Measurements from ENCODE around the gene DCST1. TPM values are rescaled to one million over a fixed set of nuclear protein-coding genes. Genes with fewer than 3 reads are reported as not detected.

DCST1 gene
- total RNA-seq, 1 experiment from 2014 or later, result 0.32 TPM

DNA sequence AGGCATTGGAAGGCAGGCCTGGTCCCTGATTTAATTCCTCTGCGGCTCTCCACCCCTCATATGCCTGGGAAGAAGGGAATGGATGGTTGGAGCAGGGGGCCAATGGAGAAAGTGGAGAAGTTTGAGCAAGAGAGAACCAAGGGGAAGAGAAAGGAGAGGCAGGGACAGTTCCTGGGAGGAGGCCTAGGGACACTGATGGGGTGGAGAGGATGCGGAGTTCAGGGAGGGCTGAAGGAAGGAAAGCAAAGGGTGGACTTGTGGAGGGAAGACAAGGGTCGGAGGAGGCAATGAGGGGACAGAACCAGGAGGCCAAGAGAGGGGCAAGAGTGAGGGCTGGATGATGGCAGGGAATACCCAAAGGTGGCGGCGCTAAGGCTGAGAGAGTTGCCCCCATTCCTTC lies 23.9 kb upstream of the DCST1 start:
- BruUV-seq (replicated peaks), result no TSS peak
- H3K4me3 ChIP-seq (replicated peaks in 1 of 2; ENCODE audit: low read depth in 1 of 2, low read length in 2 of 2), result no peak overlapping the region
- H3K9ac ChIP-seq (ENCODE audit: low read length), result no peak overlapping the region
- CTCF ChIA-PET, result no interaction called here
- no peak overlapping the region for H3K27ac ChIP-seq (ENCODE audit: low read depth, low read length)
- peaks cover 14 to 75% of the 10 kb centered on the region in 2 experiments for H3K4me1 ChIP-seq (ENCODE audit: control insufficient read depth in 1 of 2, insufficient read depth in 2 of 2, low read length in 2 of 2)
- H3K36me3 ChIP-seq (ENCODE audit: control insufficient read depth in 1 of 2, insufficient read depth in 2 of 2, low read length in 2 of 2), result peaks cover 7 to 9% of the 10 kb centered on the region in 2 experiments; a peak in 3 of 4 replicates
- H2AFZ ChIP-seq (ENCODE audit: low read depth, low read length, poor library complexity, severe bottlenecking), result no peak overlapping the region
- H3K27me3 ChIP-seq (ENCODE audit: insufficient read depth, low read length), result no peaks in the 10 kb centered on the region
- DNase-seq (ENCODE audit: low read depth, low spot score), result no peak
- H3K9me3 ChIP-seq (ENCODE audit: control insufficient read depth in 1 of 2, insufficient read depth in 1 of 2, low read depth in 1 of 2, low read length in 2 of 2), result no peaks in the 10 kb centered on the region
- H3K4me2 ChIP-seq (ENCODE audit: low read length), result no peak overlapping the region
- POLR2A ChIA-PET, result no interaction called here
- intact Hi-C loops (cut with micrococcal nuclease), result no loop called here
- no peaks in the 10 kb centered on the region for H3K9me2 ChIP-seq (ENCODE audit: insufficient read depth)
- H3K79me2 ChIP-seq (ENCODE audit: insufficient read depth, low read length), result peaks cover 81% of the 10 kb centered on the region
- no peaks in the 10 kb centered on the region for H4K20me1 ChIP-seq (ENCODE audit: insufficient read depth)
- TF ChIP-seq SRF (IDR thresholded peaks at IDR 0.05; ENCODE audit: low read depth) (no peak), EZH2 (IDR thresholded peaks at IDR 0.05) (no peak), CBX3 (IDR thresholded peaks at IDR 0.05; ENCODE audit: low read depth) (no peak), EGR1 (IDR thresholded peaks at IDR 0.05; ENCODE audit: low read depth) (no peak), TCF7L2 (IDR thresholded peaks at IDR 0.05; ENCODE audit: borderline replicate concordance, extremely low read depth, insufficient read depth, insufficient read length) (no peak), ZFX (IDR thresholded peaks at IDR 0.05) (no peak), SP1 (IDR thresholded peaks at IDR 0.05; ENCODE audit: low read depth) (no peak), FOSL1 (IDR thresholded peaks at IDR 0.05; ENCODE audit: low read depth) (no peak), YY1 (IDR thresholded peaks at IDR 0.05; ENCODE audit: extremely low read depth, insufficient replicate concordance, low read depth, low read length) (no peak), ZNF274 (IDR thresholded peaks at IDR 0.05; ENCODE audit: low read depth, low read length) (no peak), EZH2phosphoT487 (IDR thresholded peaks at IDR 0.05; ENCODE audit: borderline replicate concordance) (no peak), CEBPB (IDR thresholded peaks at IDR 0.05; ENCODE audit: low read depth) (no peak), JUND (IDR thresholded peaks at IDR 0.05) (no peak), POLR2AphosphoS5 (IDR thresholded peaks at IDR 0.05; ENCODE audit: low read depth, low read length) (no peak), POLR2A (IDR thresholded peaks at IDR 0.05; ENCODE audit: borderline replicate concordance, extremely low read depth, insufficient read depth, insufficient read length) (no peak)
- TF ChIP-seq, protein P1, sequence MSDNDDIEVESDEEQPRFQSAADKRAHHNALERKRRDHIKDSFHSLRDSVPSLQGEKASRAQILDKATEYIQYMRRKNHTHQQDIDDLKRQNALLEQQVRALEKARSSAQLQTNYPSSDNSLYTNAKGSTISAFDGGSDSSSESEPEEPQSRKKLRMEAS (IDR thresholded peaks at IDR 0.05), result no peak
- TF ChIP-seq, protein P2, sequence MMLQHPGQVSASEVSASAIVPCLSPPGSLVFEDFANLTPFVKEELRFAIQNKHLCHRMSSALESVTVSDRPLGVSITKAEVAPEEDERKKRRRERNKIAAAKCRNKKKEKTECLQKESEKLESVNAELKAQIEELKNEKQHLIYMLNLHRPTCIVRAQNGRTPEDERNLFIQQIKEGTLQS (IDR thresholded peaks at IDR 0.05), result no peak
- TF ChIP-seq, protein P3, sequence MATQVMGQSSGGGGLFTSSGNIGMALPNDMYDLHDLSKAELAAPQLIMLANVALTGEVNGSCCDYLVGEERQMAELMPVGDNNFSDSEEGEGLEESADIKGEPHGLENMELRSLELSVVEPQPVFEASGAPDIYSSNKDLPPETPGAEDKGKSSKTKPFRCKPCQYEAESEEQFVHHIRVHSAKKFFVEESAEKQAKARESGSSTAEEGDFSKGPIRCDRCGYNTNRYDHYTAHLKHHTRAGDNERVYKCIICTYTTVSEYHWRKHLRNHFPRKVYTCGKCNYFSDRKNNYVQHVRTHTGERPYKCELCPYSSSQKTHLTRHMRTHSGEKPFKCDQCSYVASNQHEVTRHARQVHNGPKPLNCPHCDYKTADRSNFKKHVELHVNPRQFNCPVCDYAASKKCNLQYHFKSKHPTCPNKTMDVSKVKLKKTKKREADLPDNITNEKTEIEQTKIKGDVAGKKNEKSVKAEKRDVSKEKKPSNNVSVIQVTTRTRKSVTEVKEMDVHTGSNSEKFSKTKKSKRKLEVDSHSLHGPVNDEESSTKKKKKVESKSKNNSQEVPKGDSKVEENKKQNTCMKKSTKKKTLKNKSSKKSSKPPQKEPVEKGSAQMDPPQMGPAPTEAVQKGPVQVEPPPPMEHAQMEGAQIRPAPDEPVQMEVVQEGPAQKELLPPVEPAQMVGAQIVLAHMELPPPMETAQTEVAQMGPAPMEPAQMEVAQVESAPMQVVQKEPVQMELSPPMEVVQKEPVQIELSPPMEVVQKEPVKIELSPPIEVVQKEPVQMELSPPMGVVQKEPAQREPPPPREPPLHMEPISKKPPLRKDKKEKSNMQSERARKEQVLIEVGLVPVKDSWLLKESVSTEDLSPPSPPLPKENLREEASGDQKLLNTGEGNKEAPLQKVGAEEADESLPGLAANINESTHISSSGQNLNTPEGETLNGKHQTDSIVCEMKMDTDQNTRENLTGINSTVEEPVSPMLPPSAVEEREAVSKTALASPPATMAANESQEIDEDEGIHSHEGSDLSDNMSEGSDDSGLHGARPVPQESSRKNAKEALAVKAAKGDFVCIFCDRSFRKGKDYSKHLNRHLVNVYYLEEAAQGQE (IDR thresholded peaks at IDR 0.05; ENCODE audit: low read depth), result no peak
- TF ChIP-seq, protein P4, sequence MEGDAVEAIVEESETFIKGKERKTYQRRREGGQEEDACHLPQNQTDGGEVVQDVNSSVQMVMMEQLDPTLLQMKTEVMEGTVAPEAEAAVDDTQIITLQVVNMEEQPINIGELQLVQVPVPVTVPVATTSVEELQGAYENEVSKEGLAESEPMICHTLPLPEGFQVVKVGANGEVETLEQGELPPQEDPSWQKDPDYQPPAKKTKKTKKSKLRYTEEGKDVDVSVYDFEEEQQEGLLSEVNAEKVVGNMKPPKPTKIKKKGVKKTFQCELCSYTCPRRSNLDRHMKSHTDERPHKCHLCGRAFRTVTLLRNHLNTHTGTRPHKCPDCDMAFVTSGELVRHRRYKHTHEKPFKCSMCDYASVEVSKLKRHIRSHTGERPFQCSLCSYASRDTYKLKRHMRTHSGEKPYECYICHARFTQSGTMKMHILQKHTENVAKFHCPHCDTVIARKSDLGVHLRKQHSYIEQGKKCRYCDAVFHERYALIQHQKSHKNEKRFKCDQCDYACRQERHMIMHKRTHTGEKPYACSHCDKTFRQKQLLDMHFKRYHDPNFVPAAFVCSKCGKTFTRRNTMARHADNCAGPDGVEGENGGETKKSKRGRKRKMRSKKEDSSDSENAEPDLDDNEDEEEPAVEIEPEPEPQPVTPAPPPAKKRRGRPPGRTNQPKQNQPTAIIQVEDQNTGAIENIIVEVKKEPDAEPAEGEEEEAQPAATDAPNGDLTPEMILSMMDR (IDR thresholded peaks at IDR 0.05 in 2 of 3, conservative IDR thresholded peaks at IDR 0.05 in 1 of 3; ENCODE audit: borderline replicate concordance in 1 of 3, insufficient read depth in 1 of 3, low read depth in 2 of 3, low read length in 2 of 3), result no peak
- TF ChIP-seq, protein P5, sequence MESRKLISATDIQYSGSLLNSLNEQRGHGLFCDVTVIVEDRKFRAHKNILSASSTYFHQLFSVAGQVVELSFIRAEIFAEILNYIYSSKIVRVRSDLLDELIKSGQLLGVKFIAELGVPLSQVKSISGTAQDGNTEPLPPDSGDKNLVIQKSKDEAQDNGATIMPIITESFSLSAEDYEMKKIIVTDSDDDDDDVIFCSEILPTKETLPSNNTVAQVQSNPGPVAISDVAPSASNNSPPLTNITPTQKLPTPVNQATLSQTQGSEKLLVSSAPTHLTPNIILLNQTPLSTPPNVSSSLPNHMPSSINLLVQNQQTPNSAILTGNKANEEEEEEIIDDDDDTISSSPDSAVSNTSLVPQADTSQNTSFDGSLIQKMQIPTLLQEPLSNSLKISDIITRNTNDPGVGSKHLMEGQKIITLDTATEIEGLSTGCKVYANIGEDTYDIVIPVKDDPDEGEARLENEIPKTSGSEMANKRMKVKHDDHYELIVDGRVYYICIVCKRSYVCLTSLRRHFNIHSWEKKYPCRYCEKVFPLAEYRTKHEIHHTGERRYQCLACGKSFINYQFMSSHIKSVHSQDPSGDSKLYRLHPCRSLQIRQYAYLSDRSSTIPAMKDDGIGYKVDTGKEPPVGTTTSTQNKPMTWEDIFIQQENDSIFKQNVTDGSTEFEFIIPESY (IDR thresholded peaks at IDR 0.05; ENCODE audit: extremely low read depth, insufficient replicate concordance, low read length), result no peak
- RAD21 ChIA-PET (ENCODE audit: low non-redundant PET in 1 of 2, low total read pairs in 2 of 2, uncharacterized antibody in 2 of 2, unreplicated experiment in 2 of 2), result interaction anchor here in 1 of 2 experiments (1.1 kb wide), 1 partner anchor 34 kb away, joined by 4 read pairs; no protein-coding TSS in a partner anchor
- no peak for ATAC-seq
